ENCODE results near the gene CPS1.

The CPS1 gene

DNA sequence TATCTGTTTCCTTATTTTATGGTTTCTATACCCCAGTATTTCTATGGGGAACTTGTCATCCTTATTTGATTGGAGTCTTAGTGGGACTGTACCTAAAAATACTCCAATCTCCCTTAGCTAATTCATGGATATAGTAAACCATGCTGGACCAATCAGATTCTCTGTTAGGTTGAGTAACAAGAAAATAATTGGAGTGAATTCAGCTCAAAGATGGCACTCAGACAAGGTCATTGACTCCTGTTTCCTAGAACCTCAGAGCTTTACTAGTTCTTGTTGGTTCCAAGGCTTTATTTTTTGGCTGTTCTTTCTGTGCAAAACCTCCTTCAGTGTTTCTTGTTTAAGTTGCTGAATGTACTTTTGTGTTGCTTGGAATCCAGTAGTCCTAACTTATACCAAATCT lies 31.9 kb upstream of the CPS1 start:
- TF ChIP-seq TAF1 (IDR thresholded peaks at IDR 0.05; ENCODE audit: borderline replicate concordance, insufficient read depth, low read length) (no peak), FOXP2 (optimal IDR thresholded peaks at IDR 0.05; ENCODE audit: borderline replicate concordance, extremely low read depth, extremely low read length, insufficient read depth) (no peak), SIN3A (IDR thresholded peaks at IDR 0.05; ENCODE audit: borderline replicate concordance, insufficient read depth, low read length) (no peak), POLR2AphosphoS5 (IDR thresholded peaks at IDR 0.05; ENCODE audit: low read depth, low read length) (no peak)
- TF ChIP-seq, protein P1, sequence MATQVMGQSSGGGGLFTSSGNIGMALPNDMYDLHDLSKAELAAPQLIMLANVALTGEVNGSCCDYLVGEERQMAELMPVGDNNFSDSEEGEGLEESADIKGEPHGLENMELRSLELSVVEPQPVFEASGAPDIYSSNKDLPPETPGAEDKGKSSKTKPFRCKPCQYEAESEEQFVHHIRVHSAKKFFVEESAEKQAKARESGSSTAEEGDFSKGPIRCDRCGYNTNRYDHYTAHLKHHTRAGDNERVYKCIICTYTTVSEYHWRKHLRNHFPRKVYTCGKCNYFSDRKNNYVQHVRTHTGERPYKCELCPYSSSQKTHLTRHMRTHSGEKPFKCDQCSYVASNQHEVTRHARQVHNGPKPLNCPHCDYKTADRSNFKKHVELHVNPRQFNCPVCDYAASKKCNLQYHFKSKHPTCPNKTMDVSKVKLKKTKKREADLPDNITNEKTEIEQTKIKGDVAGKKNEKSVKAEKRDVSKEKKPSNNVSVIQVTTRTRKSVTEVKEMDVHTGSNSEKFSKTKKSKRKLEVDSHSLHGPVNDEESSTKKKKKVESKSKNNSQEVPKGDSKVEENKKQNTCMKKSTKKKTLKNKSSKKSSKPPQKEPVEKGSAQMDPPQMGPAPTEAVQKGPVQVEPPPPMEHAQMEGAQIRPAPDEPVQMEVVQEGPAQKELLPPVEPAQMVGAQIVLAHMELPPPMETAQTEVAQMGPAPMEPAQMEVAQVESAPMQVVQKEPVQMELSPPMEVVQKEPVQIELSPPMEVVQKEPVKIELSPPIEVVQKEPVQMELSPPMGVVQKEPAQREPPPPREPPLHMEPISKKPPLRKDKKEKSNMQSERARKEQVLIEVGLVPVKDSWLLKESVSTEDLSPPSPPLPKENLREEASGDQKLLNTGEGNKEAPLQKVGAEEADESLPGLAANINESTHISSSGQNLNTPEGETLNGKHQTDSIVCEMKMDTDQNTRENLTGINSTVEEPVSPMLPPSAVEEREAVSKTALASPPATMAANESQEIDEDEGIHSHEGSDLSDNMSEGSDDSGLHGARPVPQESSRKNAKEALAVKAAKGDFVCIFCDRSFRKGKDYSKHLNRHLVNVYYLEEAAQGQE (IDR thresholded peaks at IDR 0.05; ENCODE audit: insufficient read depth in 1 of 2, low read depth in 2 of 2, low read length in 2 of 2) = no peak

DNA sequence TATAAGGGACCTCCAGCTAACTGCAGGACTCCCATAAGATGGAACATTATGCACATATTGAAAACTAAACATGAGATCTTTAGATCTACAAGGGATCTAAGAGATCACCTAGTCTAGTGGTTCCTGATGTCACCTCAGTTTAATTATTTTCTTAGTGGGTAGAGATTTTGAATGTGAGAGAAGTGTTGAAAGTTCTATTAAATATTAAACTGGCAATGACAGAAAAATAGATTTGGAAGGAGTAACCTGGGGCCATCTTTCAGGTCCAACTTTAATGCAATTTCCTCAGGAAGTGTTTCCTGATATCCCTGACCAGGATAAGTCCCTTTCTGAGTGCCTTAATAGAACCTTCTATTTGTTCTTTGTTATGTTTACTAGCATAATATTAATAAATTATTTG lies 29.1 kb upstream of the CPS1 start:
- TF ChIP-seq, protein P1 (IDR thresholded peaks at IDR 0.05; ENCODE audit: insufficient read depth in 1 of 2, low read depth in 2 of 2, low read length in 2 of 2) = no peak
- TF ChIP-seq FOXP2 (optimal IDR thresholded peaks at IDR 0.05; ENCODE audit: borderline replicate concordance, extremely low read depth, extremely low read length, insufficient read depth) (no peak), POLR2AphosphoS5 (IDR thresholded peaks at IDR 0.05; ENCODE audit: low read depth, low read length) (no peak), SIN3A (IDR thresholded peaks at IDR 0.05; ENCODE audit: borderline replicate concordance, insufficient read depth, low read length) (no peak), TAF1 (IDR thresholded peaks at IDR 0.05; ENCODE audit: borderline replicate concordance, insufficient read depth, low read length) (no peak)

DNA sequence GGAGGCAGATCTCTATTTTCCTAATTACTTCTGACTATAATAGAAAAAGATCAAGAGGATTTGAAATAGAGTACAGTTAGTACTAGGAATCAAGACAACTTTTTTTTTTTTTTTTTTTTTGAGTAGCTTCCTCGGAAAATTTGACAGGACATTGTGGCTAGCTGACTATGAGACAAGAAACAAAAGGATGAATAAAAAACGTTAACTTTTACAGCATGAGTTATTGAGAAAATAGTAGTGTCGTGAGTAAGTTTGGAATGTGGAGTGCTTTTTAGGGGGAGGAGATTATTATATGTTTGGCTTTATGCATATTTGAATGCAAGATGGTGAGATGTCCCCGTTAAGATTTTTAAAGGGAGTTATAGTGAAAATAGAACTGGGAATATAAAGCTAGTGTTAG lies 27.7 kb upstream of the CPS1 start:
- TF ChIP-seq FOXP2 (optimal IDR thresholded peaks at IDR 0.05; ENCODE audit: borderline replicate concordance, extremely low read depth, extremely low read length, insufficient read depth) (no peak), POLR2AphosphoS5 (IDR thresholded peaks at IDR 0.05; ENCODE audit: low read depth, low read length) (no peak), TAF1 (IDR thresholded peaks at IDR 0.05; ENCODE audit: borderline replicate concordance, insufficient read depth, low read length) (no peak), SIN3A (IDR thresholded peaks at IDR 0.05; ENCODE audit: borderline replicate concordance, insufficient read depth, low read length) (no peak)
- TF ChIP-seq, protein P1 (IDR thresholded peaks at IDR 0.05; ENCODE audit: insufficient read depth in 1 of 2, low read depth in 2 of 2, low read length in 2 of 2) = no peak

DNA sequence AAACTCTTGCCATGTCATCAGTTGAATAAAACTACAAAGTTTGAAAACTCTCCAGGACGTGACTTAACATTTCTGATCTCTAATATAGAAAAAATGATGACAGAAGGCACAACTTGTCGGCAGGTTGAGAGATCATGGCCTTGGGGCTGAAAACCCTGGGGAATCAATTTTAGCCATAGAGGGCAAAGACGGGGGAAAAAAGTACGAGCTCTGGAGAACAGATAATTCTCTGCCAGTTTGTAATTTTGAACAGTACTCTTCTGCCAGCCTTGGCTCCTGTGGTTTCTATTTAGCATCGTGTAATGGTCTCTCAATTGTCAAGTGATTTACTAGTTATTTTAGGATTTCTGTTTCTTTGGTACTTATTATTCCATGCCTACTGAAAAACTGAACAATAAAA lies 25.3 kb upstream of the CPS1 start:
- no peak for TF ChIP-seq FOXP2 (optimal IDR thresholded peaks at IDR 0.05; ENCODE audit: borderline replicate concordance, extremely low read depth, extremely low read length, insufficient read depth)
- TF ChIP-seq SIN3A (IDR thresholded peaks at IDR 0.05; ENCODE audit: borderline replicate concordance, insufficient read depth, low read length) = no peak
- no peak for TF ChIP-seq TAF1 (IDR thresholded peaks at IDR 0.05; ENCODE audit: borderline replicate concordance, insufficient read depth, low read length)
- TF ChIP-seq POLR2AphosphoS5 (IDR thresholded peaks at IDR 0.05; ENCODE audit: low read depth, low read length) = no peak
- TF ChIP-seq, protein P1 (IDR thresholded peaks at IDR 0.05; ENCODE audit: insufficient read depth in 1 of 2, low read depth in 2 of 2, low read length in 2 of 2) = no peak

DNA sequence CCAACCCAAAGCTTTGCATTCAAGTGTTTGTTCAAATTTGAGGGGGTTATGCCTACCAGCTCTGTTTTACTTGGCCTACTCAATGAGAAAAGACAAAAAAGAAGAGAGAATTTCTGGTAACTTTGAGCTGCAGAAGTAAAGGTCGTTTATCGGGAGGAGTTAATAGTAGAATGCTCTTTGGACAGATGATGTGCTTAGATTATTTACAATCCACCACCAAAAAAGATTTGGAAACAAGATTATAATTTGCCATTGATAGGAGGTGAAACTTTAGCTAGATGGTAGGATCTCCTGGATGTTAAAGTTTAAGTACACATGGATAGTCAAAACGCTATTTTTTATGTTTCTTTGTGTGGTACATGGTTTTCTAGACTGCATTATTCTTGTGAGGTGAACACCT lies 24.9 kb upstream of the CPS1 start:
- TF ChIP-seq TAF1 (IDR thresholded peaks at IDR 0.05; ENCODE audit: borderline replicate concordance, insufficient read depth, low read length) = no peak
- no peak for TF ChIP-seq POLR2AphosphoS5 (IDR thresholded peaks at IDR 0.05; ENCODE audit: low read depth, low read length)
- TF ChIP-seq, protein P1 (IDR thresholded peaks at IDR 0.05; ENCODE audit: insufficient read depth in 1 of 2, low read depth in 2 of 2, low read length in 2 of 2) = no peak

All from PFSK-1 (cell line).